ENCODE results near the gene SLC9A3.

GRCh38 chr5:482021-482420 lies 42.2 kb downstream of the SLC9A3 start:
- TF ChIP-seq, protein P1, sequence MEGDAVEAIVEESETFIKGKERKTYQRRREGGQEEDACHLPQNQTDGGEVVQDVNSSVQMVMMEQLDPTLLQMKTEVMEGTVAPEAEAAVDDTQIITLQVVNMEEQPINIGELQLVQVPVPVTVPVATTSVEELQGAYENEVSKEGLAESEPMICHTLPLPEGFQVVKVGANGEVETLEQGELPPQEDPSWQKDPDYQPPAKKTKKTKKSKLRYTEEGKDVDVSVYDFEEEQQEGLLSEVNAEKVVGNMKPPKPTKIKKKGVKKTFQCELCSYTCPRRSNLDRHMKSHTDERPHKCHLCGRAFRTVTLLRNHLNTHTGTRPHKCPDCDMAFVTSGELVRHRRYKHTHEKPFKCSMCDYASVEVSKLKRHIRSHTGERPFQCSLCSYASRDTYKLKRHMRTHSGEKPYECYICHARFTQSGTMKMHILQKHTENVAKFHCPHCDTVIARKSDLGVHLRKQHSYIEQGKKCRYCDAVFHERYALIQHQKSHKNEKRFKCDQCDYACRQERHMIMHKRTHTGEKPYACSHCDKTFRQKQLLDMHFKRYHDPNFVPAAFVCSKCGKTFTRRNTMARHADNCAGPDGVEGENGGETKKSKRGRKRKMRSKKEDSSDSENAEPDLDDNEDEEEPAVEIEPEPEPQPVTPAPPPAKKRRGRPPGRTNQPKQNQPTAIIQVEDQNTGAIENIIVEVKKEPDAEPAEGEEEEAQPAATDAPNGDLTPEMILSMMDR (IDR thresholded peaks at IDR 0.05): no peak
- TF ChIP-seq, protein P2, sequence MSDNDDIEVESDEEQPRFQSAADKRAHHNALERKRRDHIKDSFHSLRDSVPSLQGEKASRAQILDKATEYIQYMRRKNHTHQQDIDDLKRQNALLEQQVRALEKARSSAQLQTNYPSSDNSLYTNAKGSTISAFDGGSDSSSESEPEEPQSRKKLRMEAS (IDR thresholded peaks at IDR 0.05; ENCODE audit: low read depth): no peak
- TF ChIP-seq RAD21 (IDR thresholded peaks at IDR 0.05; ENCODE audit: low read length): no peak
- TF ChIP-seq EZH2phosphoT487 (IDR thresholded peaks at IDR 0.05; ENCODE audit: borderline replicate concordance, low read depth): no peak
- TF ChIP-seq, protein P3, sequence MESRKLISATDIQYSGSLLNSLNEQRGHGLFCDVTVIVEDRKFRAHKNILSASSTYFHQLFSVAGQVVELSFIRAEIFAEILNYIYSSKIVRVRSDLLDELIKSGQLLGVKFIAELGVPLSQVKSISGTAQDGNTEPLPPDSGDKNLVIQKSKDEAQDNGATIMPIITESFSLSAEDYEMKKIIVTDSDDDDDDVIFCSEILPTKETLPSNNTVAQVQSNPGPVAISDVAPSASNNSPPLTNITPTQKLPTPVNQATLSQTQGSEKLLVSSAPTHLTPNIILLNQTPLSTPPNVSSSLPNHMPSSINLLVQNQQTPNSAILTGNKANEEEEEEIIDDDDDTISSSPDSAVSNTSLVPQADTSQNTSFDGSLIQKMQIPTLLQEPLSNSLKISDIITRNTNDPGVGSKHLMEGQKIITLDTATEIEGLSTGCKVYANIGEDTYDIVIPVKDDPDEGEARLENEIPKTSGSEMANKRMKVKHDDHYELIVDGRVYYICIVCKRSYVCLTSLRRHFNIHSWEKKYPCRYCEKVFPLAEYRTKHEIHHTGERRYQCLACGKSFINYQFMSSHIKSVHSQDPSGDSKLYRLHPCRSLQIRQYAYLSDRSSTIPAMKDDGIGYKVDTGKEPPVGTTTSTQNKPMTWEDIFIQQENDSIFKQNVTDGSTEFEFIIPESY (IDR thresholded peaks at IDR 0.05; ENCODE audit: borderline replicate concordance, low read depth): no peak
- no peak for TF ChIP-seq PBX3 (IDR thresholded peaks at IDR 0.05)
